ENCODE results near the gene QKI. TPM values are rescaled to one million over a fixed set of nuclear protein-coding genes. Genes with fewer than 3 reads are reported as not detected.

Gene QKI
- total RNA-seq, 6 experiments from 2014 or later = 47.6 to 80.8 (median 76.3) TPM

DNA sequence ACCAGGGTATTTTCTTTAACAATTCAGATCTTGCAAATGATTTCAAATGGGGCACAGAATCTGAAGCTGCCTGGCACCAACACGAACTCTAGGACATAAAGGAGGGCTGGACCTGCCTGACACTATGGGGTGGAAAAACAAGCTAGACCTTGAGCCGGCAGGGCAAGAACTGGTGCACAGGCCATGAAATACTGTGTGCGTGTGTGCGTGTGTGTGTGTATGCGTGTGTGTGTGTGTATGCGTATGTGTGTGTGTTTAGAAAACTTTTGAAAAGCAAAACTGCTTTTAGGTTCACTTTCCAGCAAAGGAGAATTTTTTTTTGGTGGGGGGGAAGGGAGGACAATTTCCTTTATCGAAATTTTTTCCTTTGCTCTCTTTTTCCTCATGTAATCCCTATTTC, 11.9 kb upstream of the QKI start:
- H3K9me3 ChIP-seq = no peaks in the 10 kb centered on the region
- no peak overlapping the region for H3K4me3 ChIP-seq
- H3K4me1 ChIP-seq = peaks cover 0 to 25% (median 9%) of the 10 kb centered on the region in 4 donors
- H3K36me3 ChIP-seq = no peaks in the 10 kb centered on the region
- DNase-seq = no peak
- no peaks in the 10 kb centered on the region for H3K27me3 ChIP-seq
- no peak overlapping the region for H3K27ac ChIP-seq
- intact Hi-C loops (cut with DNase I) = no loop called here
- TF ChIP-seq POLR2A (IDR thresholded peaks at IDR 0.05) = no peak
- no peak for TF ChIP-seq CTCF (IDR thresholded peaks at IDR 0.05)
- WGBS (ENCODE audit: insufficient coverage, low coverage, low lambda C conversion rate, missing lambda C conversion rate) = 83% methylated on average over 7 of the region's 7 CpGs
- ATAC-seq = no peak

- Histone ChIP-seq H3K4me1 (peaks cover 0 to 28% (median 8%) of the 10 kb centered on the region in 4 donors), H3K27me3 (no peaks in the 10 kb centered on the region), H3K4me3 (no peak overlapping the region), H3K9me3 (no peaks in the 10 kb centered on the region), H3K36me3 (no peaks in the 10 kb centered on the region), H3K27ac (peak overlapping the region; percentile 79 to 81 (median 80))
- ATAC-seq (peak; percentile 58 to 70 (median 65)), DNase-seq (peak; percentile 50 to 60 (median 59))
- WGBS (ENCODE audit: insufficient coverage, low coverage, low lambda C conversion rate, missing lambda C conversion rate) = 30% methylated on average over 6 of the region's 10 CpGs
- intact Hi-C loops (cut with DNase I) = no loop called here
- TF ChIP-seq CTCF (IDR thresholded peaks at IDR 0.05) (no peak), POLR2A (IDR thresholded peaks at IDR 0.05) (peak; percentile 71)
Observed at GRCh38 chr6:163404825-163405265, 9.7 kb upstream of the QKI start.

- Histone ChIP-seq H3K4me1 (peaks cover 0 to 28% (median 8%) of the 10 kb centered on the region in 4 donors), H3K4me3 (peak overlapping the region; percentile 5 to 53 (median 29)), H3K27ac (peak overlapping the region; percentile 79 to 81 (median 80)), H3K36me3 (no peaks in the 10 kb centered on the region), H3K9me3 (no peaks in the 10 kb centered on the region), H3K27me3 (no peaks in the 10 kb centered on the region)
- WGBS (ENCODE audit: insufficient coverage, low coverage, low lambda C conversion rate, missing lambda C conversion rate) = 23% methylated on average over 18 of the region's 18 CpGs
- intact Hi-C loops (cut with DNase I) = no loop called here
- ATAC-seq (peak; percentile 86 to 93 (median 92)), DNase-seq (peak; percentile 80 to 92 (median 82))
- no peak for TF ChIP-seq CTCF (IDR thresholded peaks at IDR 0.05)
- TF ChIP-seq POLR2A (IDR thresholded peaks at IDR 0.05) = peak; percentile 60
Observed at GRCh38 chr6:163405412-163406309, 8.9 kb upstream of the QKI start.

- intact Hi-C loops (cut with DNase I) = no loop called here
- H3K4me1 ChIP-seq = peaks cover 0 to 28% (median 8%) of the 10 kb centered on the region in 4 donors
- 24% methylated on average over 1 of the region's 1 CpG for WGBS (ENCODE audit: insufficient coverage, low coverage, low lambda C conversion rate, missing lambda C conversion rate)
- no peaks in the 10 kb centered on the region for H3K36me3 ChIP-seq
- DNase-seq (no peak), ATAC-seq (peak in 2 of 4 donors; percentile 5 to 20)
- H3K4me3 ChIP-seq = peak overlapping the region; percentile 5 to 53 (median 29)
- TF ChIP-seq POLR2A (IDR thresholded peaks at IDR 0.05) (no peak), CTCF (IDR thresholded peaks at IDR 0.05) (no peak)
- H3K9me3 ChIP-seq = no peaks in the 10 kb centered on the region
- H3K27ac ChIP-seq = peak overlapping the region; percentile 79 to 81 (median 80)
- no peaks in the 10 kb centered on the region for H3K27me3 ChIP-seq
Observed at GRCh38 chr6:163406366-163406765, 8.2 kb upstream of the QKI start.

Data from right lobe of liver (tissue), 6 donors.